ENCODE measurements around the gene TASP1.

DNA sequence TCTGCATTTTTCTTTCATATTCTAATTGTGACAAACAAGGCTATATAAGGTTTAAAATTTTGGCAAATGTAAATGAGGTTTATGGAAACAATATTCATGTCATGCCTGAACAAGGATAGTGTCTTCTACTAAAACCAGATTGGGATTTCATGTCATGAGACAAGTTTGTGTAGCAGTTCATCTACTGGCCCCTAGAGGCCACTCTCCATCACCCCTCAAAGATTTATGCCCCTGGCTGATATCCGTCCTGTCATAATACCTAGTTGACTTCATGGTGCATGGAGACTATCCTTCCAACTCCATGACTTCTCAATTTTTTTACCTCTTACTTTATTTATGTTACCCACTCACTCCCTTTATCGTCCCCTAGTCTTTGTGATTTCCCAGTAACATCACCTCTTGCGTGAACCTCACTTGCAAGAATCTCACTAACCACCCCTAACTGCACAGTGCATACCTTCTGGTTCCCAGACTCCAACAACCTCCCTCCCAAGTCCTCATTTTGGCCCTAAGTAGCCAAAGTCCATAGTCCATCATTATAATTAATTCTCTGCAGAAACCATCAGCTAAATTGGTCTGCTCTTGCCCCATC lies 179.8 kb downstream of the TASP1 start:
- TF ChIP-seq PKNOX1 (IDR thresholded peaks at IDR 0.05) = no peak
- TF ChIP-seq, protein P1, sequence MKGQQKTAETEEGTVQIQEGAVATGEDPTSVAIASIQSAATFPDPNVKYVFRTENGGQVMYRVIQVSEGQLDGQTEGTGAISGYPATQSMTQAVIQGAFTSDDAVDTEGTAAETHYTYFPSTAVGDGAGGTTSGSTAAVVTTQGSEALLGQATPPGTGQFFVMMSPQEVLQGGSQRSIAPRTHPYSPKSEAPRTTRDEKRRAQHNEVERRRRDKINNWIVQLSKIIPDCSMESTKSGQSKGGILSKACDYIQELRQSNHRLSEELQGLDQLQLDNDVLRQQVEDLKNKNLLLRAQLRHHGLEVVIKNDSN (IDR thresholded peaks at IDR 0.05; ENCODE audit: borderline replicate concordance, extremely low read length, insufficient read depth, low read depth, low read length) = no peak
- TF ChIP-seq ESRRA (IDR thresholded peaks at IDR 0.05; ENCODE audit: low read length) = no peak
- no peak for TF ChIP-seq RAD51 (IDR thresholded peaks at IDR 0.05)

All from GM12878 (cell line).